Lower leg skin (tissue), 4 donors: ENCODE results near the gene OTOP1. TPM values are rescaled to one million over a fixed set of nuclear protein-coding genes. Genes with fewer than 3 reads are reported as not detected.
"Not testable (repeated sequence)": the region's sequence is repeated elsewhere in the genome, so short reads cannot be mapped to it uniquely, and the experiment has no call there.

Experiments used
- DNase-seq, 2 donors: peaks; one replicate each; pipeline ENCODE4 v3.0.0-alpha.2; 2019; ENCODE audit warnings: low spot score in 2 of 2
- H3K4me3 ChIP-seq: fragments of 200-600 bp; sonication (generic); 2 replicates; pipeline ENCODE4 v1.5.1; 2017; ENCODE audit warnings: mild to moderate bottlenecking, low read depth; ENCODE audit not compliant: poor library complexity, severe bottlenecking
- POLR2A ChIP-seq, 2 donors: fragments of 450-650 bp; IDR thresholded peaks; one replicate each; pipeline ENCODE4 v1.6.1; 2016 to 2017; ENCODE audit warnings: antibody characterized with exemption in 2 of 2, mild to moderate bottlenecking in 1 of 2, moderate library complexity in 1 of 2
- WGBS, 2 donors: methylation state at CpG; one replicate each; pipeline ENCODE4 v1.1.5; 2018; 5-methylcytosine and 5-hydroxymethylcytosine counted together
- intact Hi-C: fragments of 100-400 bp; cut with DNase I; formaldehyde crosslinking; loops from one replicate; pipeline ENCODE4 v1.15.0; 2023; ENCODE audit warnings: low total_unique reads
- total RNA-seq, 4 donors: library from RNA; depleted of rRNA; stranded (reverse); fragments of >200 nt; gene quantifications; one replicate each; pipeline ENCODE4 v1.1.0, GENCODE V29; 2016
- TF ChIP-seq, protein P1 (sequence below), 3 donors: fragments of 450-650 bp; IDR thresholded peaks; one replicate each; pipeline ENCODE4 v1.5.1; 2016; ENCODE audit warnings: antibody characterized with exemption in 3 of 3, mild to moderate bottlenecking in 3 of 3, moderate library complexity in 2 of 3

OTOP1 gene
- total RNA-seq, 4 donors from 2014 or later, result 0.23 to 0.37 TPM; not detected in 2

DNA sequence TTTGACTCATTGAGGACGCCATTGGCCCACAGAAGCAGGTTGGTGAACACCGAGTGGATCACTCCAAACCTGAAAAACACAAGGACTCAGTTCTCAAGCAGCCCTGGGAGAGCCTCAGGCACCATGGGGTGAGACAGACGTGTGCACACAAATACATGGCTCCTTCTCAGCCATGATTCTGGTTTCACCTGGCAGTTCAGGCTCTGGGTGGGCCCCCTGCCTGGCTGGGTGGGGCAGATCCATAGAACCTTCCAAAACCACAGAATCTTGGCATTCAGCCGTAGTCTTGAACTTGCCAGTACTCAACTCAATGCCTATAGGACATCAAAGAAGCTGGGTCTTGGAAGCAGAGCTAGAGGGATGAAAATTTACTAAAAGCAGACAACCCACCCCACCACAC lies 24.2 kb downstream of the OTOP1 start:
- intact Hi-C loops, result no loop called here
- DNase-seq, result peak in 1 of 2 donors; percentile 21
- TF ChIP-seq POLR2A (IDR thresholded peaks at IDR 0.05), result no peak
- TF ChIP-seq, protein P1, sequence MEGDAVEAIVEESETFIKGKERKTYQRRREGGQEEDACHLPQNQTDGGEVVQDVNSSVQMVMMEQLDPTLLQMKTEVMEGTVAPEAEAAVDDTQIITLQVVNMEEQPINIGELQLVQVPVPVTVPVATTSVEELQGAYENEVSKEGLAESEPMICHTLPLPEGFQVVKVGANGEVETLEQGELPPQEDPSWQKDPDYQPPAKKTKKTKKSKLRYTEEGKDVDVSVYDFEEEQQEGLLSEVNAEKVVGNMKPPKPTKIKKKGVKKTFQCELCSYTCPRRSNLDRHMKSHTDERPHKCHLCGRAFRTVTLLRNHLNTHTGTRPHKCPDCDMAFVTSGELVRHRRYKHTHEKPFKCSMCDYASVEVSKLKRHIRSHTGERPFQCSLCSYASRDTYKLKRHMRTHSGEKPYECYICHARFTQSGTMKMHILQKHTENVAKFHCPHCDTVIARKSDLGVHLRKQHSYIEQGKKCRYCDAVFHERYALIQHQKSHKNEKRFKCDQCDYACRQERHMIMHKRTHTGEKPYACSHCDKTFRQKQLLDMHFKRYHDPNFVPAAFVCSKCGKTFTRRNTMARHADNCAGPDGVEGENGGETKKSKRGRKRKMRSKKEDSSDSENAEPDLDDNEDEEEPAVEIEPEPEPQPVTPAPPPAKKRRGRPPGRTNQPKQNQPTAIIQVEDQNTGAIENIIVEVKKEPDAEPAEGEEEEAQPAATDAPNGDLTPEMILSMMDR (IDR thresholded peaks at IDR 0.05), result no peak
- WGBS, 2 donors, result 48 to 54% methylated on average over 4 of the region's 4 CpGs
- no peak overlapping the region for H3K4me3 ChIP-seq

DNA sequence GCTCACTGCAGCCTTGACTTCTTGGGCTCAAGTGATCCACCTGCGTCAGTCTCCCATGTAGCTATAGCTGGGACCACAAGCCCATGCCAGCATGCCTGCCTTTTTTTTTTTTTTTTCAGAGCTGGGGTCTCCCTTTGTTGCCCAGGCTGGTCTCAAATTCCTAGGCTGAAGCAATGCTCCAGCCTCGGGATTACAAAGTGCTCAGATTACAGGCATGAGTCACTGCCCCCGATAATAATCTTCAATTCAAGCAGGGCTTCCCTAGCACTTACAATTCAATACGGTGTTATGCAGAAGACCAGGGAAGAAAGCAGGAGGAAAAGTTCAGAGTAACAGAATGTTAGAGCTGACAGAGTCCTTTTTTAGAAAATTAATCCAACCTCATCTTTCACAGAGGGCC lies 26.1 kb downstream of the OTOP1 start:
- WGBS, 2 donors, result 50 to 58% methylated on average over 4 of the region's 4 CpGs
- DNase-seq, result no peak
- TF ChIP-seq POLR2A (IDR thresholded peaks at IDR 0.05), result no peak
- TF ChIP-seq, protein P1 (IDR thresholded peaks at IDR 0.05), result no peak
- H3K4me3 ChIP-seq, result no peak overlapping the region
- intact Hi-C loops, result no loop called here

DNA sequence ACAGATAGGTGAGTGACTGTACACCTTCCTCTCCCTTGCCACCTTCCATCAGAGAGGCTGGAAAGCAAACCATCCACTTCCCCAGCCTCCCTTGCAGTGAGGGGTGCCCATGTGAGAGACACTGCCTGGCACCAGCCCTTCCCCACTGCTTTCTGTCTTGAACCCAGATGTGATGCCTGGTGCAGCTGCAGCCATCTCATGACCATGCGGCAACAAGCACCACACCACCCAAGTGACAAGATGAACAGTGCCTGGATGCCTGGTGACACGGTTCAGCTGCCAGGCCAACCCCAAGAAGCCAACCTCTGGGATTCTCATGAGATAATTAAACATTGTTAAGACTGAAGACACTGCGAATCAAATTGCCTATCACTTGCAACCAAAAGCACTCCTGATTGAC lies 31.4 kb downstream of the OTOP1 start:
- DNase-seq, result no peak
- H3K4me3 ChIP-seq, result no peak overlapping the region
- TF ChIP-seq, protein P1 (IDR thresholded peaks at IDR 0.05), result no peak
- no peak for TF ChIP-seq POLR2A (IDR thresholded peaks at IDR 0.05)
- intact Hi-C loops, result no loop called here
- WGBS, 2 donors, result 89 to 97% methylated on average over 3 of the region's 3 CpGs

DNA sequence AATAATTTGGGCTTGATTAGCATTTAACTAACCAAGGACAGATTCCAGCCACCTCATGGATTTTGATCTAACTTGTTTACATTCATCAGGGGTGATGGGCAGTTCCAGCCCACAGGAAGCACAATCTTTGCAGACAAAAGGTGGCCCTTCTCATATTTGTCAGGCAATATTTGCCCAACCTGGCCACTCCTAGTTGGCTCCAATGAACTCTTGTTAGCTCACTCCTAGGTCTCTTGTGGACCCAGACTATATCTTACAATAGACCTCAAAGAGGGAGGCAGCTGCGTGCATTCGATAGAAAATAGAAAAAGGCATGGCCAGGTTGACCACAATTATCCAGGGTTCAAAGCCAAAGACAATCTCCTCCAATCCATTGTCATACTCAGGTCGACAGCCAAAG lies 38.2 kb downstream of the OTOP1 start:
- 76 to 90% methylated on average over 3 of the region's 3 CpGs for WGBS, 2 donors
- intact Hi-C loops, H3K4me3 ChIP-seq, DNase-seq: not testable (repeated sequence)

DNA sequence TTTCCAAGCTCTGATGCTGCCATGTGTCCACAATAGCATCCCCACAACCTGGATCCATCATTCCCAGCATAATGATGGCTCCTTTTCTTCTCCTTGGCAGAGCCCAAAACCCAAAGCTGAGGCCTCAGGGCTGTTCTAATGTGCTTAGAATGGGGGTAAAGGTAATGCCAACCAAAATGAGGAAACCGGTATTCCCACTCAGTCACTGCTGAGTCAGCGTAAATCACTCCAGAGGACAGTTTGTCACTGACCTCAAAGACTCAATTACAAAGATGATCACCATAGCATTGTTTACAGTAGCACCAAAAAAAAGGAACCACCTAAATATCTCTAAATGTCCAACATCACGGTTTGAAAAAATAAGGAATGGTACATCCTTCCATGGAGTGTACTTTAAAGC lies 41.2 kb downstream of the OTOP1 start:
- peak in 1 of 2 donors; percentile 58 for DNase-seq
- intact Hi-C loops, result no loop called here
- no peak overlapping the region for H3K4me3 ChIP-seq
- TF ChIP-seq, protein P1 (IDR thresholded peaks at IDR 0.05), result no peak
- no peak for TF ChIP-seq POLR2A (IDR thresholded peaks at IDR 0.05)
- 70 to 71% methylated on average over 3 of the region's 3 CpGs for WGBS, 2 donors

DNA sequence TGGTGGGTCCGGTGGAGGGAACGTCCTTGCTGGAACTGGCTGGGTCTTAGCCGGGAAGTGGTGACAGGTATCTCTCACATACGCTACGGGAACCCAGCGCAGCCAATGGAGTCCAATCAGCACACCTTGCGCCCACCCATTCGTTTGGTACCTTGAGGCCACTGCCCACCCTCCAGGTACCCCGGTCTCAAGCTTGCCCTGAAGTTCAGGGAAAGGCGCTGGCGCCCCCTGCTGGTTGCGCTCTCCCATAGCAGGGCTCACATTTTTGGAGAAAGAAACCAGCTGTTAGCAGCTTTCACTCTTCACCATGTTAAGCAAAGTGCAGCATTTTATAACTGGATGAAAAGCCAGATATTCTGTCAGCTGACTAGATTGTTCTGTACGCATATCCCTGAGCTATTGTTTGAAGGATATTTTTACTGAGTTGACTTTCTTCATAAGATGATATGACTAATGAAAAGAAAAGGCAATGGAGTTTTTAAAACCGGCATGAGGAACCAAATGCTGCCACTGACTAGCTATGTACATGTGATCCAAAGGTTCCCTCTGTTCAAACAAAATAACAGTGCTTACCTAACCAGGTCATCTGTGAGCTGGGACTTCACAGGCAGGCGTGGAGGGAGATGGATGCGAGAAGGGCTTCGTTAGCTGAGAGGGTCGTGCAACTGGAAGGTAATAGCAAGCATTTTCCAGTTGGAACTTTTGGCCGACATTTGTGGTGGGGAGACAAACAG lies 43.7 kb downstream of the OTOP1 start:
- TF ChIP-seq, protein P1 (IDR thresholded peaks at IDR 0.05), result no peak
- TF ChIP-seq POLR2A (IDR thresholded peaks at IDR 0.05), result no peak
- no peak overlapping the region for H3K4me3 ChIP-seq
- intact Hi-C loops, result no loop called here
- 42% methylated on average over 19 of the region's 19 CpGs for WGBS, 2 donors
- DNase-seq, result peak in 1 of 2 donors; percentile 82
